CD4-positive, alpha-beta T cell treated with Interleukin-4 for 4 hours (primary cell): ENCODE measurements around the gene RETREG3.
"Not testable (repeated sequence)": the region's sequence is repeated elsewhere in the genome, so short reads cannot be mapped to it uniquely, and the experiment has no call there.

Experiments used
- DNase-seq: peaks from one replicate; pipeline ENCODE4 v3.0.0-alpha.2; 2020

Gene RETREG3

GRCh38 chr17:42548993-42549755, 60.0 kb downstream of the RETREG3 start:
- no peak for DNase-seq

DNA sequence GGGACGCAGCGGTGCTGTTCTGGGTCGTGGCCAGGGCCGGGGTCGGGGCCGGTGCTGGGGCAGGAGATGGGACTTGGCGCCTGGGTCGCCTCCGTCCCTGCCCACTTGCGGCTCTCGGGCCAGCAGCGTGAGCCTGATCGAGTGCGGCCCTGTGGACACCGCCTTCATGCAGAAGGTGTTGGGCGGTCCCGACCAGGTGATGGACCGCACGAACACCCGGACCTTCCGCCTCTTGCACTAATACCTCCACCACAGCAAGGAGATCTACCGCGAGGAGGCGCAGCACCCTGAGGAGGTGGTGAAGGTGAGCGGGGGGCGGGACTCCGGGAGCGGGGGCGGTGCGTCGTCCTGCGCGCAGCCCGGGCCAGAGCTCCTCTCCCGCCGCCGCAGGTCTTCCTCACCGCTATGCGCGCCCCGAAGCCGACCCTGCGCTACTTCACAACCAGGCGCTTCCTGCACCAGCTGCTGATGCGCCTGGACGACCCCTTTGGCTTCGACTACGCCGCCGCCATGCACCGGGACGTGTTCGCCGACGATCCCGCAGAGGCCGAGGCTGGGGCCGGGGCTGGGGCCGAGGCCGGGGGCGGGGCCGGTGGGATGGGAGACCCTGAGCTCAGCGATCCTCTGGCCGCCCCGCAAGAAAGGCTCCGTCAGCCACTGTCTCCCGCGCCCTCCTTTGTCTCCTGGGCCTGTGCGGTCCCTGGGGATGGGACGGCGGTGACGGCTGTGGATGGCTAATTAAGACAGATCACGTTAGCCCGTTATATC, 60.9 kb downstream of the RETREG3 start:
- DNase-seq = peak; percentile 63

DNA sequence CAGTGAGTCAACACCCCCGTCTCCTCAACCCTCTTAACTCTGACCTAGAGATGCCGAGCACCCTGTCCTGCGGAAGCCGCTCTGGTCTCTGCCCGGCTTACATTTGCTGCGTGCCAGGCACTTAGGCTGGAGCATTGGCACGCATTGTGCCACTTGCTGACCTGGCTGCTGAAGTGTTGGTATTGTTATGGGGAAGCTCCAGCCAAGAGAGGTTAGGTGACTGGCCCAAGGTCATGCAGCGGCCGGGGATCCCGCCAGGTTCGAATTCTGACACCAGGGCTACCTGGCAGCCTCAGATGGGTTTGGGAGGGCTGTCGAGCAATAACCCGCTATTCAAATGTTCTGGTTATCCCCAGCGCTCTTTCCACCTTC, 61.5 kb downstream of the RETREG3 start:
- no peak for DNase-seq

- no peak for DNase-seq
Observed at GRCh38 chr17:42547001-42547461, 62.1 kb downstream of the RETREG3 start.

DNA sequence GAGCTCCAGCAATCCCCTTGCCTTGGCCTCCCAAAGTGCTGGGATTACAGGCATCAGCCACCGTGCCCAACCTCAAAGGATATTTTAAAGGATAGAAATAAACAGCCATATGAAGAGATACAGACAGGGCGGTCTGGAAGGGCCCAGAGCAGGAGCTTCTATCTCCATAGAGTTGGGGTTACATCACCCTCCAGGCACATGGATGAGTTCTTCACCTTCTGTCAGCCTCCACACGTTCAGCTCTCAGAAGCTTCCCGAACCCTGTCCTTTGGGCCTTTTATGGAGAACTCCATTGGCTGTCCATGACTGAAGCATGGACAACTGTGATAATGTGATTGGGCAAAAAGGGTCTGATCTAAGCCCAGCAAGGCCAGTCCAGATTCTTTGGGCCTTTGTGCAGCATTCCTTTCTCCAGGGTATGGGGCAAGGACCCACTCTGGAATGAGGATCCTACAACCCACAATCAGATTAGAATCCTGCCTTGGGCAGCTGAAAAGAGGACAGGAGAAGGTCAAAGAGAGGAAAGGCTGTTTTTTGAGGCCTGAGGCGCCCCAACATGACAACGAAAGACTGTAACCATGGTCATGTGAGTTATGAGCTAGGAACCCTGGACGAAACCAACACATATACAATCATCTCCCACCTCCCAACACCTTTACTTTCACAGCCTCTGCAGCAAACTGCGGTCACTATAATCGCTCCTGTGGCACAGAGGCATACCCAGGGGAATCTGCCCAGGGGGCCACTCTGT, 63.2 kb downstream of the RETREG3 start:
- DNase-seq = not testable (repeated sequence)

DNA sequence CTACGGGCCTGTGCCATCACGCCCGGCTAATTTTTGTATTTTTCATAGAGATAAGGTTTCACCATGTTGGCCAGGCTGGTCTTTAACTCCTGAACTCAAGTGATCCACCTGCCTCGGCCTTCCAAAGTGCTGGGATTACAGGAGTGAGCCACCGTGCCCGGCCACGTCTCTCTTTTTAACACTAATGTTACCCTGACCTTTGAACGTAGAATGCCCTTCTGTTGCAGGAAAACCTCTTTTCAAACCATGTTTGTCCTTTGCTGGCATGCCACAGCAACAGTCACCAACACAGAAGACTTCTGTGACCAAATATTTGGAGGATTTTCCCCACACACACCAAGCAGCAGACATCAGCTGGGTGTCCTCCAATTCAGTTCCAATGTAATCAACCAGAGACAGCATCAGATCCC, 64.3 kb downstream of the RETREG3 start:
- no peak for DNase-seq

GRCh38 chr17:42543190-42544079, 65.7 kb downstream of the RETREG3 start:
- no peak for DNase-seq

GRCh38 chr17:42541041-42541833, 67.9 kb downstream of the RETREG3 start:
- DNase-seq = no peak

DNA sequence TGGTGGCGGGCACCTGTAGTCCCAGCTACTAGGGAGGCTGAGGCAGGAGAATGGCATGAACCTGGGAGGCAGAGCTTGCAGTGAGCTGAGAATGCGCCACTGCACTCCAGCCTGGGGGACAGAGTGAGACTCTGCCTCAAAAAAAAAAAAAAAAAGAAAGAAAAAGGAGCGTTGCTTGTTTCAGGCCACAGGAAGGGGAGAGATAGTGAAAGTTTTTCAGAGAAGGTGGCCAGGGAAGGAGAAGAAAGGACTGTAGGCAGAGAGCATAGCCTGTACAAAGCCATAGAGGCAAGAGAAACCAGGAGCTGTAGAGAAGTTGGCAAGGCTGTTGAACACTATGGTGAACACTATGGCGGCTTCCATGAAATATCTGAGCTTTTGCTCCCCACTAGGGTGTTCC, 68.6 kb downstream of the RETREG3 start:
- DNase-seq = not testable (repeated sequence)

GRCh38 chr17:42538482-42538881, 70.7 kb downstream of the RETREG3 start:
- no peak for DNase-seq

GRCh38 chr17:42537826-42538451, 71.2 kb downstream of the RETREG3 start:
- no peak for DNase-seq

- DNase-seq = no peak
Observed at GRCh38 chr17:42537156-42537805, 71.9 kb downstream of the RETREG3 start.

DNA sequence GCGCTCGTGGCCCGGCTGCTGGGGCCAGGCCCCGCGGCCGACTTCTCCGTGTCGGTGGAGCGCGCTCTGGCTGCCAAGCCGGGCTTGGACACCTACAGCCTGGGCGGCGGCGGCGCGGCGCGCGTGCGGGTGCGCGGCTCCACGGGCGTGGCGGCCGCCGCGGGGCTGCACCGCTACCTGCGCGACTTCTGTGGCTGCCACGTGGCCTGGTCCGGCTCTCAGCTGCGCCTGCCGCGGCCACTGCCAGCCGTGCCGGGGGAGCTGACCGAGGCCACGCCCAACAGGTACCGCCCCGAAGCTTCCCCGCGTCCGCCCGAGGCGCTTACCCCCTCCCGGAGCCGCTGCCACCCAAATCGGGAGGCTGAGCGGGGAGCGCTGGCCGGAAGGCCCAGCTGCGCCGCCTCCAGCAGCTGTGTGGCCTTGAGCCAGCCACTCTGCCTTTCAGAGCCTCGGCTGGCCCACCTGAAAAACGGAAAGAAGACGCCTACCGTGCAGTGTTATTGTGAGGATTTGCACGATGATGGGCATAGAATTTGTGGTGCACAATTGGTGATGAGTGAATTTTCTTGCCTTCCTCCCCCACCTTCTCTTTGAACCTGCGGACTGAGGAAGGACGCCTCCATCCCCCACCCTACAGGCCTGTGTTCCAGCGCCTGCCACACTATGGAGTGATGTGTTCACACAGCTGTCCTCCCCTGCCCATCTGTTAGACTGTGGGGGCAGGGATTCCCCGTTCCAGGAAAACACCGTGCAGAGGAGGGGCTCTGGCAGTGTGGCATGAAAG, 72.6 kb downstream of the RETREG3 start:
- DNase-seq = peak; percentile 54

GRCh38 chr17:42536048-42536371, 73.2 kb downstream of the RETREG3 start, which contains the start of gene NAGLU:
Gene NAGLU, plus strand, starts transcription at chr17:42536241. Its CDS starts 32 bp downstream, at chr17:42536273.
- DNase-seq = peak; percentile 73

- DNase-seq = no peak
Observed at GRCh38 chr17:42535155-42536047, 73.8 kb downstream of the RETREG3 start.

DNA sequence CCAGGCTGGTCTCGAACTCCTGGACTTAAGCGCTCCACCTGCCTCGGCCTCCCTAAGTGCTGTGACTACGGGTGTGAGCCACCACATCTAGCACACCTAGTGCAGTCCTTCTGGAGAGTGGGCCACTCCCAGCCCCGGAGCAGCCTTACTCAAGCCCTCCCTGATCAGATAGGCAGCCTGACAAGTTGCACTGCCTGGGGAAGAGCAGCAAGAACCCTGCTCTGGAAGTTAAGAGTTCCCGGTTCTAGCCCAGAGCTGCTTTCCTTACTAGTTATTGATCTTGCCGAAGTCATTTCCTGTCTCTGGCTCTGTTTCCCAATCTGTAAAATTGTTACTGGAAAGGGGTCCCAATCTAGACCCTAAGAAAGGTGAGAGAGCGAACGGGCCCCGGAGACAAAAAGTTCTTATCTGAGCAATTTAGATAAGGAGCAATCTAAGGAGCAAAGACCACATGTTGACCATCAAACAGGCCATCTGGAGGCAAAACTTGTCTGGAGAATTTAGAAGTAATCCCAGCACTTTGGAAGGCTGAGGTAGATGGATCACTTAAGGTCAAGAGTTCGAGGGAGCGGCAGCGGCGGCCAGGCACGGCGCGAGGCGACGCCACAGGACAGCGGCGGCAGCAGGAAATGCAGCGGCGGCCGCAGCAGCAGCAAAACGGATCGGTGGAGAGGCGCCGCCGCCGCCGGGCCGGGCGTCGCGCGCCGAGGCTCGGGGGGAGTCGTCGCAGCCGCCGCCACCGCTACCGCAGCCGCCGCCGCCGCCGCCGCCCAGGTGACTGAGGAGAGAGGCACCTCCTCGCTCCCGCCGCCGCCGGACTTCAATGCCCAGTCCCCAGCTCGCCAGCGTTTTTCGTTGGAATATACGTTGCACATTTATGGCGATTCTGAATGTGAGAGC, 77.5 kb downstream of the RETREG3 start:
- DNase-seq = peak; percentile 38

DNA sequence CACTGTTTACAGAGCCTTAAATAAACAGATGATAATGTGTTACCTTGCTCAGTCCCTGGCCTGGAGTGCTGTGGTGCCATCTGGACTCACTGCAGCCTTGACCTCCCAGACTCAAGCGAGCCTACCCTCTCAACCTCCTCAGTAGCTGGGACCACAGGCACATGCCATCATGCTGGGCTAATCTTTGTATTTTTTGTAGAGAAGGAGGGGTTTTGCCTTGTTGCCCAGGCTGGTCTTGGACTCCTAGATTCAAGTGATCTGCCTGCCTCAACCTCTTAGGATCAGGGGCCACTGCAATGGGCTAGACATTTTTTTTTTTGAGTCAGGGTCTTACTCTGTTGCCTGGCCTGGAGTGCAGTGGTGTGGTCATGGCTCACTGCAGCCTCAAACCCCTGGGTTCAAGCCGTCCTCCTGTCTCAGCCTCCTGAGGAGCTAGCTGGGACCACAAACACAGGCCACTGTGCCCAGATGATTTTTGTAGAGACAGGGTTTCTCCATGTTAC, 78.2 kb downstream of the RETREG3 start:
- no peak for DNase-seq
